Psoas muscle (tissue), 8 donors: Measurements from ENCODE around the gene TAF11L12. TPM values are rescaled to one million over a fixed set of nuclear protein-coding genes. Genes with fewer than 3 reads are reported as not detected.
"Not testable (repeated sequence)": the region's sequence is repeated elsewhere in the genome, so short reads cannot be mapped to it uniquely, and the experiment has no call there.

Source experiments
- ATAC-seq, 4 donors: fragments of 200-7000 bp; cut with Tn5 transposase; one replicate each; pipeline ENCODE4 v1.9.1; 2020; ENCODE audit warnings: moderate library complexity in 3 of 4, mild to moderate bottlenecking in 2 of 4
- DNase-seq, 2 donors: peaks; one replicate each; pipeline ENCODE4 v3.0.0-alpha.2; 2020
- H3K27ac ChIP-seq: fragments of 200-600 bp; one replicate; pipeline ENCODE4 v1.8.0; 2022
- H3K27me3 ChIP-seq, 3 donors: fragments of 200-600 bp in 1 of 3; one replicate each; pipeline versions ENCODE4 v1.6.1 to v1.8.0; 2013 to 2022; ENCODE audit warnings: low read length in 2 of 3, mild to moderate bottlenecking in 2 of 3, moderate library complexity in 1 of 3; ENCODE audit not compliant: insufficient read depth in 3 of 3
- H3K36me3 ChIP-seq, 2 donors: fragments of 200-600 bp in 1 of 2; one replicate each; pipeline versions ENCODE4 v1.6.1 to v1.8.0; 2013 to 2022; ENCODE audit warnings: low read depth in 1 of 2, mild to moderate bottlenecking in 1 of 2, moderate library complexity in 1 of 2; ENCODE audit not compliant: insufficient read depth in 1 of 2
- H3K4me1 ChIP-seq: fragments of 200-600 bp; one replicate; pipeline ENCODE4 v1.8.0; 2022
- H3K4me3 ChIP-seq: fragments of 200-600 bp; one replicate; pipeline ENCODE4 v1.8.0; 2022; ENCODE audit warnings: mild to moderate bottlenecking
- H3K9me3 ChIP-seq: fragments of 200-600 bp; one replicate; pipeline ENCODE4 v1.8.0; 2022
- WGBS, 3 donors: extraction: QIAGEN DNeasy Blood & Tissue Kit; methylation state at CpG; one replicate each; pipeline versions ENCODE4 v1.1.6 to v1.1.7; 2013; 5-methylcytosine and 5-hydroxymethylcytosine counted together
- intact Hi-C, 2 donors: fragments of 100-400 bp; cut with DNase I; formaldehyde crosslinking; loops; one replicate each; pipeline versions ENCODE4 v1.11.0 to v1.14.2; 2022
- long read RNA-seq, 2 donors: library from polyadenylated mRNA; unstranded; transcript quantifications; one replicate each; pipeline ENCODE4 v2.0.0, GENCODE V29; 2021
- polyA plus RNA-seq, 3 donors: library from polyadenylated mRNA; stranded (reverse); fragments of 200-250 nt; gene quantifications; one replicate each; pipeline ENCODE4 v1.2.3, GENCODE V29; 2013
- total RNA-seq, 4 donors: library from RNA; stranded (reverse); fragmentation: NEBNext Ultra II Directional in 2 of 4; extraction: Animal tissue kit (Norgen Biotek cat#: 25700) in 2 of 4; gene quantifications; one replicate each; pipeline versions ENCODE4 v1.2.1 to v1.2.4, GENCODE V29; 2021 to 2023
- TF ChIP-seq, protein P1 (sequence below): fragments of 200-600 bp; IDR thresholded peaks from one replicate; pipeline ENCODE4 v1.8.0; 2022; ENCODE audit warnings: antibody characterized with exemption
- donor health status: healthy with polysubstance abuse.
- donor health status: DM: no; HTN: no; CAD: no; lungs with moderate emphysema.
- donor health status: Bipolar disorder and iron deficiency.
- donor health status: healthy.
- donor health status: DM: yes; HTN: yes; CAD: no.
- donor health status: DM: no; HTN: no; CAD: no.
- donor health status: DM: no; HTN: no; CAD: no.
- donor health status: DM: yes; HTN: yes; CAD: no.

Gene TAF11L12
- not detected for total RNA-seq
- not detected for polyA plus RNA-seq
- long read RNA-seq, donor 1, result 0 reads
- long read RNA-seq, donor 2, result 0 reads

DNA sequence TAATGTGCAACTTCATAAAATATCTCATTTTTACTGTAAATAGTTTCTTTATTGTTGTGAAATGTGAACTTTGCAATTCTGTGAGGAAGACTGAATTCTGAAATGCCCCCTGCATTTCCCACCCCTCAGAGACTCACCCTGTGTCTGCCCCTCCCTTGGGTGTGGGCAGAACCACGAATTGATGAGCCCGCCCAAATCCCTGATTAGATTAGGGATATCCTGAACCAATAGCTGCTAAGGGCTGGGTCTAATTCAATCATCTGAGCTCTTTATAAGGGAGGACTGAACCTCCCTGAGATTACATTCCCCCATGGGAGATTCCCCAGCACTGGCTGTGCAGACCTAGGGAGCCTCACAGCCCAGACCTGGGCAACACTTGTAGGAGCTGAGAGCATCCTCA, at the start of gene TAF11L12:
Gene TAF11L12, plus strand, starts transcription at position 301 of the 400 bp plus-strand sequence.
- H3K4me1 ChIP-seq, ATAC-seq, H3K27ac ChIP-seq, intact Hi-C loops, DNase-seq, H3K36me3 ChIP-seq, H3K4me3 ChIP-seq, H3K9me3 ChIP-seq, H3K27me3 ChIP-seq: not testable (repeated sequence)
- WGBS, 3 donors, result 68 to 74% (median 69%) methylated on average over 2 of the region's 2 CpGs

DNA sequence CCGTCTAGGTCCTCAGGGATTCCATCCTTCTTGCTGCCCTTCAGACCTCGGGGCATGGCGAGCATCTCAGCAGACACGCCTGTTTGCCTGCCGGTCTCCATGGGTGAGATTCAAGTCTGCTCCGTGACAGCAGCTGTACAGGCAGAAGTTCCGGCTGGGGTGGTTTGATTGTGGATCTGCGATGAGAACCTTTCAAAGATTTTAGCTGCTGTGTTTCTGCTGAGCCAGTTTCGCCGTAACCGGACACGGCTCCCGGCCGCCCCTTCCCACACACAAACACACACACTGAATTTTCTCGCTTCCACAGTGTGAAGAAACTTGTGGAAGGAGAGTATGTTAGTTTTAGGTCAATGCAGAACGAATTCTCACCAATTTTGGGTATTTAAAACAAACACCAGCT, 24.5 kb upstream of the TAF11L12 start, which contains the start of gene TAF11L7:
Gene TAF11L7, minus strand, starts transcription at position 101 of the 400 bp plus-strand sequence.
- H3K4me1 ChIP-seq, ATAC-seq, H3K9me3 ChIP-seq, H3K27ac ChIP-seq, H3K27me3 ChIP-seq, H3K36me3 ChIP-seq, intact Hi-C loops, DNase-seq, H3K4me3 ChIP-seq: not testable (repeated sequence)
- no CpG with 5 or more reads among the region's 16 CpGs for WGBS, 3 donors

DNA sequence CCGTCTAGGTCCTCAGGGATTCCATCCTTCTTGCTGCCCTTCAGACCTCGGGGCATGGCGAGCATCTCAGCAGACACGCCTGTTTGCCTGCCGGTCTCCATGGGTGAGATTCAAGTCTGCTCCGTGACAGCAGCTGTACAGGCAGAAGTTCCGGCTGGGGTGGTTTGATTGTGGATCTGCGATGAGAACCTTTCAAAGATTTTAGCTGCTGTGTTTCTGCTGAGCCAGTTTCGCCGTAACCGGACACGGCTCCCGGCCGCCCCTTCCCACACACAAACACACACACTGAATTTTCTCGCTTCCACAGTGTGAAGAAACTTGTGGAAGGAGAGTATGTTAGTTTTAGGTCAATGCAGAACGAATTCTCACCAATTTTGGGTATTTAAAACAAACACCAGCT, 19.3 kb upstream of the TAF11L12 start, which contains the start of gene TAF11L8:
Gene TAF11L8, minus strand, starts transcription at position 101 of the 400 bp plus-strand sequence.
- ATAC-seq, H3K36me3 ChIP-seq, H3K9me3 ChIP-seq, H3K4me3 ChIP-seq, H3K27me3 ChIP-seq, H3K27ac ChIP-seq, H3K4me1 ChIP-seq, DNase-seq, intact Hi-C loops: not testable (repeated sequence)
- WGBS, 3 donors, result no CpG with 5 or more reads among the region's 16 CpGs

DNA sequence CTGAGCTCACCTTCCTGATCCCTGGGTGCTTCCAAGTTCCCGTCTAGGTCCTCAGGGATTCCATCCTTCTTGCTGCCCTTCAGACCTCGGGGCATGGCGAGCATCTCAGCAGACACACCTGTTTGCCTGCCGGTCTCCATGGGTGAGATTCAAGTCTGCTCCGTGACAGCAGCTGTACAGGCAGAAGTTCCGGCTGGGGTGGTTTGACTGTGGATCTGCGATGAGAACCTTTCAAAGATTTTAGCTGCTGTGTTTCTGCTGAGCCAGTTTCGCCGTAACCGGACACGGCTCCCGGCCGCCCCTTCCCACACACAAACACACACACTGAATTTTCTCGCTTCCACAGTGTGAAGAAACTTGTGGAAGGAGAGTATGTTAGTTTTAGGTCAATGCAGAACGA, 15.9 kb upstream of the TAF11L12 start, which contains the start of gene TAF11L9:
Gene TAF11L9, minus strand, starts transcription at position 140 of the 400 bp plus-strand sequence.
- H3K9me3 ChIP-seq, H3K27ac ChIP-seq, H3K36me3 ChIP-seq, DNase-seq, H3K4me1 ChIP-seq, ATAC-seq, intact Hi-C loops, H3K4me3 ChIP-seq, H3K27me3 ChIP-seq: not testable (repeated sequence)
- 86 to 89% (median 88%) methylated on average over 8 to 10 of the region's 15 CpGs for WGBS, 3 donors

DNA sequence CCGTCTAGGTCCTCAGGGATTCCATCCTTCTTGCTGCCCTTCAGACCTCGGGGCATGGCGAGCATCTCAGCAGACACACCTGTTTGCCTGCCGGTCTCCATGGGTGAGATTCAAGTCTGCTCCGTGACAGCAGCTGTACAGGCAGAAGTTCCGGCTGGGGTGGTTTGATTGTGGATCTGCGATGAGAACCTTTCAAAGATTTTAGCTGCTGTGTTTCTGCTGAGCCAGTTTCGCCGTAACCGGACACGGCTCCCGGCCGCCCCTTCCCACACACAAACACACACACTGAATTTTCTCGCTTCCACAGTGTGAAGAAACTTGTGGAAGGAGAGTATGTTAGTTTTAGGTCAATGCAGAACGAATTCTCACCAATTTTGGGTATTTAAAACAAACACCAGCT, 12.5 kb upstream of the TAF11L12 start, which contains the start of gene TAF11L10:
Gene TAF11L10, minus strand, starts transcription at position 101 of the 400 bp plus-strand sequence.
- H3K36me3 ChIP-seq, ATAC-seq, H3K27me3 ChIP-seq, H3K4me3 ChIP-seq, DNase-seq, intact Hi-C loops, H3K27ac ChIP-seq, H3K4me1 ChIP-seq, H3K9me3 ChIP-seq: not testable (repeated sequence)
- no CpG with 5 or more reads among the region's 15 CpGs for WGBS, 3 donors

DNA sequence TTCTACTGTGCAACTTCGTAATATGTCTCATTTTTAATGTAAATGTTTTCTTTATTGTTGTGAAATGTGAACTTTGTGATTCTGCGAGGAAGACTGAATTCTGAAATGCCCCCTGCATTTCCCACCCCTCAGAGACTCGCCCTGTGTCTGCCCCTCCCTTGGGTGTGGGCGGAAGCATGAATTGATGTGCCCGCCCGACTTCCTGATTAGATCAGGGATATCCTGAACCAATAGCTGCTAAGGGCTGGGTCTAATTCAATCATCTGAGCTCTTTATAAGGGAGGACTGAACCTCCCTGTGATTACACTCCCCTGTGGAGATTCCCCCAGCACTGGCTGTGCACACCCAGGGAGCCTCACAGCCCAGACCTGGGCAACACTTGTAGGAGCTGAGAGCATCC, 6.3 kb upstream of the TAF11L12 start, which contains the start of gene TAF11L11:
Gene TAF11L11, plus strand, starts transcription at position 304 of the 400 bp plus-strand sequence.
- intact Hi-C loops, H3K4me3 ChIP-seq, H3K4me1 ChIP-seq, H3K36me3 ChIP-seq, H3K27me3 ChIP-seq, ATAC-seq, DNase-seq, H3K9me3 ChIP-seq, H3K27ac ChIP-seq: not testable (repeated sequence)
- 61 to 65% (median 63%) methylated on average over 6 of the region's 6 CpGs for WGBS, 3 donors

DNA sequence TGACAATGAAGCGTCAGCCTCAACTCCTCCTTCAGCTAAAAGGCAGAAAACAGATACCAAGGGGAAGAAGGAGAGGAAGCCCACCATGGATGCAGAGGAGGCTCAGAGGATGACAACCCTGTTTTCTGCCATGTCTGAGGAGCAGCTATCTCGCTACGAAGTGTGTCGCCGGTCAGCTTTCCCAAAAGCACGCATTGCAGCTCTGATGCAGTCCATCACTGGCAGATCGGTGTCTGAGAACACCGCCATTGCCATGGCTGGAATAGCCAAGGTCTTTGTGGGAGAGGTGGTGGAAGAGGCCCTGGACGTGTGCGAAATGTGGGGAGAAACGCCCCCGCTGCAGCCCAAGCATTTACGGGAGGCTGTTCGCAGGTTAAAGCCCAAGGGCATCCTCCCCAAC, 5.2 kb upstream of the TAF11L12 start:
- DNase-seq (no peak), ATAC-seq (no peak)
- no peaks in the 10 kb centered on the region for H3K9me3 ChIP-seq
- no peaks in the 10 kb centered on the region for H3K4me1 ChIP-seq
- TF ChIP-seq, protein P1, sequence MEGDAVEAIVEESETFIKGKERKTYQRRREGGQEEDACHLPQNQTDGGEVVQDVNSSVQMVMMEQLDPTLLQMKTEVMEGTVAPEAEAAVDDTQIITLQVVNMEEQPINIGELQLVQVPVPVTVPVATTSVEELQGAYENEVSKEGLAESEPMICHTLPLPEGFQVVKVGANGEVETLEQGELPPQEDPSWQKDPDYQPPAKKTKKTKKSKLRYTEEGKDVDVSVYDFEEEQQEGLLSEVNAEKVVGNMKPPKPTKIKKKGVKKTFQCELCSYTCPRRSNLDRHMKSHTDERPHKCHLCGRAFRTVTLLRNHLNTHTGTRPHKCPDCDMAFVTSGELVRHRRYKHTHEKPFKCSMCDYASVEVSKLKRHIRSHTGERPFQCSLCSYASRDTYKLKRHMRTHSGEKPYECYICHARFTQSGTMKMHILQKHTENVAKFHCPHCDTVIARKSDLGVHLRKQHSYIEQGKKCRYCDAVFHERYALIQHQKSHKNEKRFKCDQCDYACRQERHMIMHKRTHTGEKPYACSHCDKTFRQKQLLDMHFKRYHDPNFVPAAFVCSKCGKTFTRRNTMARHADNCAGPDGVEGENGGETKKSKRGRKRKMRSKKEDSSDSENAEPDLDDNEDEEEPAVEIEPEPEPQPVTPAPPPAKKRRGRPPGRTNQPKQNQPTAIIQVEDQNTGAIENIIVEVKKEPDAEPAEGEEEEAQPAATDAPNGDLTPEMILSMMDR, result no peak
- WGBS, 3 donors, result 92 to 96% (median 92%) methylated on average over 14 of the region's 14 CpGs
- no peak overlapping the region for H3K4me3 ChIP-seq
- no peak overlapping the region for H3K27ac ChIP-seq
- intact Hi-C loops, result no loop called here
- H3K36me3 ChIP-seq, result no peaks in the 10 kb centered on the region
- no peaks in the 10 kb centered on the region for H3K27me3 ChIP-seq

DNA sequence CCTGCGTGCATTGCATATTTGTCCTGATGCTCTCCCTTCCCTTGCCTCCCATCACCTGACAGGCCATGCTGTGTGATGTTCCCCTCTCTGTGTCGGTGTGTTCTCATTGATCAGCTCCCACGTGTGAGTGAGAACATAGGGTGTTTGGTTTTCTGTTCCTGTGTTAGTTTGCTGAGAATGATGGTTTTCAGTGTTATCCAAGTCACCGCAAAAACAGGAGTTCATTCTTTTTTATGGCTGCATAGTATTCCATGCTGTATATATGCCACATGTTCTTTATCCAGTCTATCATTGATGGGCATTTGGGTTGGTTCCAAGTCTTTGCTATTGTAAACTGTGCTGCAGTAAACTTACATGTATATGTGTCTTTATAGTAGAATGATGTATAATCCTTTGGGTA, 2.7 kb upstream of the TAF11L12 start:
- H3K4me3 ChIP-seq, ATAC-seq, H3K27me3 ChIP-seq, H3K9me3 ChIP-seq, DNase-seq, H3K36me3 ChIP-seq, intact Hi-C loops, H3K27ac ChIP-seq, H3K4me1 ChIP-seq: not testable (repeated sequence)
- 80 to 97% (median 94%) methylated on average over 4 of the region's 4 CpGs for WGBS, 3 donors
